Measurements from ENCODE around the gene ANGPTL2. TPM values are rescaled to one million over a fixed set of nuclear protein-coding genes. Genes with fewer than 3 reads are reported as not detected.
"Not testable (repeated sequence)": the region's sequence is repeated elsewhere in the genome, so short reads cannot be mapped to it uniquely, and the experiment has no call there.

The ANGPTL2 gene, protein sequence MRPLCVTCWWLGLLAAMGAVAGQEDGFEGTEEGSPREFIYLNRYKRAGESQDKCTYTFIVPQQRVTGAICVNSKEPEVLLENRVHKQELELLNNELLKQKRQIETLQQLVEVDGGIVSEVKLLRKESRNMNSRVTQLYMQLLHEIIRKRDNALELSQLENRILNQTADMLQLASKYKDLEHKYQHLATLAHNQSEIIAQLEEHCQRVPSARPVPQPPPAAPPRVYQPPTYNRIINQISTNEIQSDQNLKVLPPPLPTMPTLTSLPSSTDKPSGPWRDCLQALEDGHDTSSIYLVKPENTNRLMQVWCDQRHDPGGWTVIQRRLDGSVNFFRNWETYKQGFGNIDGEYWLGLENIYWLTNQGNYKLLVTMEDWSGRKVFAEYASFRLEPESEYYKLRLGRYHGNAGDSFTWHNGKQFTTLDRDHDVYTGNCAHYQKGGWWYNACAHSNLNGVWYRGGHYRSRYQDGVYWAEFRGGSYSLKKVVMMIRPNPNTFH
- under 1 TPM in 3 of 5 donors, not detected in 2; 0.10 to 0.82 (median 0.13) TPM for total RNA-seq
- total RNA-seq (2013): 0.04 TPM
- total RNA-seq: 0 reads per million in 29 experiments

DNA sequence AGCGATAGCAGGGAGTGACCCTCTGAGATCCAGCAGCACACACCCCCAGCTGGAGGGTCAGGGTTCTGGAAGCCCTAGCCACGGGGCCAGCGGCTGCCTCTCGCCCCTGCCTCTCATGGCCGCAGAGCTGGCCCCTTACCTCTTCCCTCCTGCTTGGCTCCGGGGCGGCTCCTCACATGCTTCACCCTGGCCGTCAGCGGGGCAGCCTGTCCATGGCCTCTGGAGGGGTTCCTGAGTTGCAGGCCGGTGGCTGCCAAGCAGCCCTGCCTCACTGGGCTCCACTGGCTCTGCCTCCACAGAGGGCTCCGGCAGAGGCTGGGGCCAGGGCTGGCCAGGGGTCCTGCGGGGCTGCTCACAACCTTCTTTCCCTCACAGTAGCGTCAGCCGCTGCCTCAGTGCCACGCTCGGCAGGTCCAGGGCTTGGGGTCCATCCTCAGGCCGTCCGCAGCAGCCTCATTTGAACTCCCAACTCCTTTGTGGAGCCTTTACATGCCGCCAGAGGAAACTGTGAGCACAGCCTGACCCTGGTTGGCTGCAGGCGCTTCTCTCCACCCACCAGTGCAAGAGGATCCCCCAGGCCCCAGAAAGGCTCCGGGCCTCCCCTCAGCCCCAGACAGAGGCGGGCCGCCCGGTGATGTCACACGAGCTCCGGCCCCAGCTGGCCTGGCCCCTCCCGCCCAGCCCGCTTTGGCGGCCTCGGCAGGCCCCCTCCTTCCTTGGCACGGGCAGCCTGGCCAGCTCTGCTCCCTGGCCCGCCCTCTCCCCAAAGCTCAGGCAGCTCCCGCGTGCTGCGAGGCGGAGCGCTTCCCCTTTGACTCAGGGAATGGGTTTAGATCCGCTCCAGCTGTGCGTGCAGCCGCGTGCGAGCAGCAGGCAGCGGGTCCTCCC, at the start of gene ANGPTL2:
Gene ANGPTL2, minus strand, starts transcription at position 460 of the 888 bp plus-strand sequence. CDS start 13,904 bp downstream, outside the sequence.
- peaks cover 18 to 39% of the 10 kb centered on the region in 2 donors for H3K27me3 Mint-ChIP-seq
- CTCF ChIA-PET: no interaction called here

DNA sequence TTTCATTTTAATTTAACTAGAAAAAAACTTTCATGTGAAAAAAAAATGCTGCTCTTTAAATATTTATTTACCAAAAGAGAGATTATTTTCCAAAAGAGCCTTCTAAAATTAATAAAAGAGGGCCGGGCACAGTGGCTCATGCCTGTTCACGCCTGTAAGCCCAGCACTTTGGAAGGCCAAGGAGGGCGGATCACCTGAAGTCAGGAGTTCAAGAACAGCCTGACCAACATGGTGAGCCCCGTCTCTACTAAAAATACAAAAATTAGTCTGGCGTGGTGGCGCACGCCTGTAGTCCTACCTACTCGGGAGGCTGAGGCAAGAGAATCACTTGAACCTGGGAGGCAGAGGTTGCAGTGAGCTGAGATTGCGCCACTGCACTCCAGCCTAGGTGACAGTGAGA, 48.9 kb upstream of the ANGPTL2 start:
- POLR2A ChIA-PET; H3K4me3 Mint-ChIP-seq; H3K27ac ChIP-seq (ENCODE audit: low read length); H3K27me3 Mint-ChIP-seq; H3K9me3 Mint-ChIP-seq; DNase-seq; CTCF ChIA-PET; ATAC-seq (replicated peaks in 1 of 4); H3K4me3 ChIP-seq (ENCODE audit: control insufficient read depth in 1 of 2, extremely low read depth in 1 of 2, low read length in 1 of 2); H3K36me3 ChIP-seq (ENCODE audit: control insufficient read depth in 2 of 2, extremely low read depth in 1 of 2, insufficient read depth in 1 of 2, low read length in 1 of 2); H3K27ac Mint-ChIP-seq; H3K27me3 ChIP-seq (replicated peaks in 1 of 2; ENCODE audit: control insufficient read depth in 2 of 2, extremely low read depth in 1 of 2, insufficient read depth in 2 of 2, low read length in 1 of 2); H3K9me3 ChIP-seq; H3K4me1 Mint-ChIP-seq; H3K4me1 ChIP-seq (ENCODE audit: control insufficient read depth in 1 of 2, extremely low read depth in 1 of 2, insufficient read depth in 2 of 2, low read length in 2 of 2): not testable (repeated sequence)
- WGBS (ENCODE audit: insufficient coverage): 96% methylated on average over 5 of the region's 9 CpGs
- H3K36me3 Mint-ChIP-seq: peaks cover 52% of the 10 kb centered on the region

More for the DNA sequence above, at the start of gene ANGPTL2:
- POLR2A ChIA-PET: no interaction called here
- Mint-ChIP-seq H3K9me3 (no peaks in the 10 kb centered on the region), H3K4me1 (peaks cover 4 to 7% (median 5%) of the 10 kb centered on the region in 3 donors), H3K27ac (no peak within 1 kb of the TSS), H3K36me3 (no peaks in the 10 kb centered on the region), H3K4me3 (peak within 1 kb of the TSS in 1 of 3 donors; percentile 53)
- Histone ChIP-seq H3K4me3 (ENCODE audit: control insufficient read depth in 1 of 2, extremely low read depth in 1 of 2, low read length in 1 of 2) (peak within 1 kb of the TSS in 1 of 2 donors; percentile 2), H3K27ac (ENCODE audit: low read length) (no peak within 1 kb of the TSS), H3K36me3 (ENCODE audit: control insufficient read depth in 2 of 2, extremely low read depth in 1 of 2, insufficient read depth in 1 of 2, low read length in 1 of 2) (no peaks in the 10 kb centered on the region), H3K27me3 (replicated peaks in 1 of 2; ENCODE audit: control insufficient read depth in 2 of 2, extremely low read depth in 1 of 2, insufficient read depth in 2 of 2, low read length in 1 of 2) (peaks cover 4 to 35% of the 10 kb centered on the region in 2 experiments), H3K9me3 (no peaks in the 10 kb centered on the region), H3K4me1 (ENCODE audit: control insufficient read depth in 1 of 2, extremely low read depth in 1 of 2, insufficient read depth in 2 of 2, low read length in 2 of 2) (peaks cover 0 to 11% of the 10 kb centered on the region in 2 experiments)
- peak; percentile 12 to 57 (median 32) for ATAC-seq (replicated peaks in 1 of 4)
- WGBS (ENCODE audit: insufficient coverage): 29% methylated on average over 42 of the region's 43 CpGs
- peak in 6 of 35 experiments; percentile 4 to 22 (median 8) for DNase-seq

DNA sequence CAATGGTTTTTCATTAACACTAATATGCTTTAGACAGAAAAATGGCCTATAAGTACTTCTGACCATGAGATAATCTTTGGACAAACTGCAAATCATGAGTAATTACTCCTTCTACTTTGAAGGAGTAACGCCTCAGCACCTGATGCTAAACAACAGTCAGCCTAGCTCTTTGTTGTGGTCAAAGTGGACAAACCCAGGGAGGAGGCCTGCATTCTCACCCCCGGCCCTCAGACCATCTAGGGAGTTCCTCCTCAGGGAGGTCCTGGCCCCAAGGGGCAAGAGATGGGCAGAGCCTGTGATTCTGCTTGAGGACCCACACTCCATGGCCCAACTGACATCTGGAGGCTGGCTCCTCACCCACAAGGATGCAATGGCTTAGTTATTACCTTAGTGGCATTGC, 48.2 kb upstream of the ANGPTL2 start:
- Histone ChIP-seq H3K4me1 (ENCODE audit: control insufficient read depth in 1 of 2, extremely low read depth in 1 of 2, insufficient read depth in 2 of 2, low read length in 2 of 2) (no peaks in the 10 kb centered on the region), H3K27me3 (replicated peaks in 1 of 2; ENCODE audit: control insufficient read depth in 2 of 2, extremely low read depth in 1 of 2, insufficient read depth in 2 of 2, low read length in 1 of 2) (no peaks in the 10 kb centered on the region), H3K36me3 (ENCODE audit: control insufficient read depth in 2 of 2, extremely low read depth in 1 of 2, insufficient read depth in 1 of 2, low read length in 1 of 2) (no peaks in the 10 kb centered on the region), H3K9me3 (no peaks in the 10 kb centered on the region), H3K4me3 (ENCODE audit: control insufficient read depth in 1 of 2, extremely low read depth in 1 of 2, low read length in 1 of 2) (no peak overlapping the region), H3K27ac (ENCODE audit: low read length) (no peak overlapping the region)
- peaks cover 0 to 3% (median 0%) of the 10 kb centered on the region in 3 donors for H3K4me1 Mint-ChIP-seq
- DNase-seq (no peak), ATAC-seq (replicated peaks in 1 of 4) (no peak)
- ChIA-PET POLR2A (no interaction called here), CTCF (no interaction called here)
- WGBS (ENCODE audit: insufficient coverage): 70% methylated on average over 1 of the region's 2 CpGs
- H3K9me3 Mint-ChIP-seq: no peaks in the 10 kb centered on the region
- H3K27ac Mint-ChIP-seq: no peak overlapping the region
- H3K4me3 Mint-ChIP-seq: no peak overlapping the region
- H3K36me3 Mint-ChIP-seq: peaks cover 45% of the 10 kb centered on the region
- H3K27me3 Mint-ChIP-seq: no peaks in the 10 kb centered on the region

DNA sequence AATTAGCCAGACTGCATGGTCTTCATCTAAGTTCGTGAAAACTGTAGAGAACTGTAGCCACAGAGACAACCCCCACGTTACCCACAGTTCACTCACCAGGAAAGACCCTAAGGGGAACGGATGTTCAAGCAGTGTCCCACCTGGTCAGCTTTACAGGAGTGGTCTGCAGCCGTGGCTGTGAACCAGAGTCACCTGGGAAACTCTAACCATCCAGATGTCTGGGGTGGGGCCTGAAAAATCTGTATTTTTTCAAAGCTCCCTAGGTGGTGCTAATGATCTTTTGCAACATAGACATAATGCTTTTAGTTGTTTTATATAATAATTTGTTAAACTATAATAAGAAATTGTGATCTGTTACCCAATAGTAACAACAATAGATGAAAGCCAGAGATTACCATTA, 47.7 kb upstream of the ANGPTL2 start:
- Histone ChIP-seq H3K4me1 (ENCODE audit: control insufficient read depth in 1 of 2, extremely low read depth in 1 of 2, insufficient read depth in 2 of 2, low read length in 2 of 2) (no peaks in the 10 kb centered on the region), H3K36me3 (ENCODE audit: control insufficient read depth in 2 of 2, extremely low read depth in 1 of 2, insufficient read depth in 1 of 2, low read length in 1 of 2) (no peaks in the 10 kb centered on the region), H3K4me3 (ENCODE audit: control insufficient read depth in 1 of 2, extremely low read depth in 1 of 2, low read length in 1 of 2) (no peak overlapping the region), H3K27ac (ENCODE audit: low read length) (no peak overlapping the region), H3K27me3 (replicated peaks in 1 of 2; ENCODE audit: control insufficient read depth in 2 of 2, extremely low read depth in 1 of 2, insufficient read depth in 2 of 2, low read length in 1 of 2) (no peaks in the 10 kb centered on the region), H3K9me3 (no peaks in the 10 kb centered on the region)
- 94% methylated on average over 2 of the region's 4 CpGs for WGBS (ENCODE audit: insufficient coverage)
- Mint-ChIP-seq H3K4me3 (no peak overlapping the region), H3K4me1 (peaks cover 0 to 3% (median 0%) of the 10 kb centered on the region in 3 donors), H3K27me3 (no peaks in the 10 kb centered on the region), H3K36me3 (peaks cover 42% of the 10 kb centered on the region), H3K27ac (no peak overlapping the region), H3K9me3 (no peaks in the 10 kb centered on the region)
- DNase-seq (no peak), ATAC-seq (replicated peaks in 1 of 4) (no peak)
- ChIA-PET CTCF (no interaction called here), POLR2A (no interaction called here)

DNA sequence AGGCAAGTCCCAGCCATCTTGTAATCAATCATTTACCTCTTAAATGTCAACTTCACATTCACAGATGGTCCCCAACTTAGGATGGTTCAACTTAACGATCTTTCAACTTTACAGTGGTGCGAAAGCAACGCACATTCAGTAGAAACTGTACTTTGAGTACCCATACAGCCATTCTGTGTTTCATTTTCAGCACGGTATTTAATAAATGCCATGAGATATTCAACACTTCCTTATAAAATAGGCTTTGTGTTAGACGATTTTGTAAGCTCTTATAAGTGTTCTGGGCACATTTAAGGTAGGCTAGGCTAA, 47.1 kb upstream of the ANGPTL2 start:
- ATAC-seq (replicated peaks in 1 of 4): no peak
- H3K27me3 ChIP-seq (replicated peaks in 1 of 2; ENCODE audit: control insufficient read depth in 2 of 2, extremely low read depth in 1 of 2, insufficient read depth in 2 of 2, low read length in 1 of 2): no peaks in the 10 kb centered on the region
- Mint-ChIP-seq H3K27ac (no peak overlapping the region), H3K4me1 (peaks cover 0 to 3% (median 0%) of the 10 kb centered on the region in 3 donors), H3K9me3 (no peaks in the 10 kb centered on the region), H3K4me3 (no peak overlapping the region), H3K27me3 (no peaks in the 10 kb centered on the region), H3K36me3 (peaks cover 39% of the 10 kb centered on the region)
- no peaks in the 10 kb centered on the region for H3K4me1 ChIP-seq (ENCODE audit: control insufficient read depth in 1 of 2, extremely low read depth in 1 of 2, insufficient read depth in 2 of 2, low read length in 2 of 2)
- CTCF ChIA-PET: no interaction called here
- H3K27ac ChIP-seq (ENCODE audit: low read length): no peak overlapping the region
- H3K4me3 ChIP-seq (ENCODE audit: control insufficient read depth in 1 of 2, extremely low read depth in 1 of 2, low read length in 1 of 2): no peak overlapping the region
- H3K36me3 ChIP-seq (ENCODE audit: control insufficient read depth in 2 of 2, extremely low read depth in 1 of 2, insufficient read depth in 1 of 2, low read length in 1 of 2): no peaks in the 10 kb centered on the region
- no peaks in the 10 kb centered on the region for H3K9me3 ChIP-seq
- POLR2A ChIA-PET: no interaction called here
- WGBS (ENCODE audit: insufficient coverage): 68% methylated on average over 3 of the region's 5 CpGs
- no peak for DNase-seq

DNA sequence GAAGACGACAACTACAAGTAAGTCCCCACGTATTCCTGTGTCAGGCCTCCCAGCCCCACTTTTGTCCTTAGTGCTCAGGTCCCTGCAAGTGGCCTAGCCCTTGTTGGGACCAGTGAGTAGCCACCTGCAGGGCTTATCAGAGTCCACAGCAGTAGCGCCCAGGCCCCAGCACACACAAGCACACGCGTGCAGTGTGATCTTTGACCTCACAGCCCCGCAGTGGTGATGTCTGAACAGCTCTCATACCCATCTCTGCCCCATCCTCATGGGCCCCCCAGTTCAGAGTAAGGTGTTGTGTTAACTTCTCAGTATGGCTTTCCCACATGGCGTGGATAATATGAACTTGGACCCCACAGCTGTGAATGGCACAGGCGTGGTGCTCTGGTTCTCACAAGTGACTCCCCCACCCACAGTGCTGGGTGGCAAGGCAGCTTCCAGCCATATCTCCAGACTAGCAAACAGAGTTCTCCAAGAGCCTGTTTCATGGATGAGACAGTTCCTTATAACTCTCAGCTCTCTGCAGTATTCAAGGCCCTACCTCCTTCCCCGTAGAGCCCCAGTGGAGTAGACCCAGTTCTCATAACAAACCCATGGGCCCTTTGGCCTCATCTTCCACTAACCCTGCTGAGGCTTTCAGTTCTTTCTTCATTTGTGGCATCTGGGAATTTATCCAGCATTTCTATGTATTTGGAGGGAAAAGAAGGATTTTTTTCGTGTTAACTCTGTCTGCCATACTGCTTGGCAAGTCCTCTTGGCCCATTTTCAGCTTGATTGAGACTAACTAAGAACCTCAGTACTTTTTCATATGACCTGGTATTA, 46.5 kb upstream of the ANGPTL2 start:
- no peak for DNase-seq
- POLR2A ChIA-PET: no interaction called here
- Histone ChIP-seq H3K27ac (ENCODE audit: low read length) (no peak overlapping the region), H3K4me3 (ENCODE audit: control insufficient read depth in 1 of 2, extremely low read depth in 1 of 2, low read length in 1 of 2) (no peak overlapping the region), H3K4me1 (ENCODE audit: control insufficient read depth in 1 of 2, extremely low read depth in 1 of 2, insufficient read depth in 2 of 2, low read length in 2 of 2) (no peaks in the 10 kb centered on the region), H3K27me3 (replicated peaks in 1 of 2; ENCODE audit: control insufficient read depth in 2 of 2, extremely low read depth in 1 of 2, insufficient read depth in 2 of 2, low read length in 1 of 2) (no peaks in the 10 kb centered on the region), H3K9me3 (no peaks in the 10 kb centered on the region), H3K36me3 (ENCODE audit: control insufficient read depth in 2 of 2, extremely low read depth in 1 of 2, insufficient read depth in 1 of 2, low read length in 1 of 2) (no peaks in the 10 kb centered on the region)
- peaks cover 35% of the 10 kb centered on the region for H3K36me3 Mint-ChIP-seq
- no peaks in the 10 kb centered on the region for H3K27me3 Mint-ChIP-seq
- no peak overlapping the region for H3K27ac Mint-ChIP-seq
- CTCF ChIA-PET: no interaction called here
- no peaks in the 10 kb centered on the region for H3K9me3 Mint-ChIP-seq
- H3K4me3 Mint-ChIP-seq: no peak overlapping the region
- H3K4me1 Mint-ChIP-seq: peaks cover 0 to 3% (median 0%) of the 10 kb centered on the region in 3 donors
- no peak for ATAC-seq (replicated peaks in 1 of 4)
- WGBS (ENCODE audit: insufficient coverage): 100% methylated on average over 5 of the region's 10 CpGs

Measured in T-cell (primary cell).